ENCODE data around the gene THSD7A.

Gene THSD7A

DNA sequence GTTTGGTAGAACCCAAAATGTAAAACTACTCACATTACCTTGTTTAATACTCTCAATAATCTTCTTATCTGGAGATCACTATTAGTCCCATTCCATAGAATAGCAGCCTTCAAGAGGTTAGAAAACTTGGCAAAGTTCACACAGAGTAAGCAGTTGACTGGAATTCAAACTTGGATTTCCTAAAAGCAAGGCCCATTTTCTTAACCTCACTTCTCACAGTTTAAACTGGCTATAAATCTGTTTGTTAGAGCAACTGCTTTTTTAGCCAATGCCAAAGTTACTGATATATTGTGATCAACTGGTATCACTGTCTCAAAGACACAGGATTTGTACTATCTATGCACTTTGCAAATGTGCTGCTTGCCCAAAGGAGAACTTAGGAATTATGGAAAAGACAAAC, 230.2 kb downstream of the THSD7A start:
- no peak overlapping the region for H3K4me3 ChIP-seq (ENCODE audit: low read depth, low read length)
- ChIA-PET CTCF (no interaction called here), POLR2A (no interaction called here)
- no peak for TF ChIP-seq CTCF (IDR thresholded peaks at IDR 0.05; ENCODE audit: insufficient read depth, low read length, missing control alignments)
- DNase-seq (ENCODE audit: low read depth, low spot score), result no peak

- DNase-seq (ENCODE audit: low read depth, low spot score), result no peak
- no peak for TF ChIP-seq CTCF (IDR thresholded peaks at IDR 0.05; ENCODE audit: insufficient read depth, low read length, missing control alignments)
- ChIA-PET POLR2A (no interaction called here), CTCF (no interaction called here)
- no peak overlapping the region for H3K4me3 ChIP-seq (ENCODE audit: low read depth, low read length)
Measured at GRCh38 chr7:11593322-11593721, 238.7 kb downstream of the THSD7A start.

GRCh38 chr7:11592699-11593098, 239.3 kb downstream of the THSD7A start:
- TF ChIP-seq CTCF (IDR thresholded peaks at IDR 0.05; ENCODE audit: insufficient read depth, low read length, missing control alignments), result no peak
- ChIA-PET CTCF (no interaction called here), POLR2A (no interaction called here)
- DNase-seq (ENCODE audit: low read depth, low spot score), result no peak
- H3K4me3 ChIP-seq (ENCODE audit: low read depth, low read length), result no peak overlapping the region

DNA sequence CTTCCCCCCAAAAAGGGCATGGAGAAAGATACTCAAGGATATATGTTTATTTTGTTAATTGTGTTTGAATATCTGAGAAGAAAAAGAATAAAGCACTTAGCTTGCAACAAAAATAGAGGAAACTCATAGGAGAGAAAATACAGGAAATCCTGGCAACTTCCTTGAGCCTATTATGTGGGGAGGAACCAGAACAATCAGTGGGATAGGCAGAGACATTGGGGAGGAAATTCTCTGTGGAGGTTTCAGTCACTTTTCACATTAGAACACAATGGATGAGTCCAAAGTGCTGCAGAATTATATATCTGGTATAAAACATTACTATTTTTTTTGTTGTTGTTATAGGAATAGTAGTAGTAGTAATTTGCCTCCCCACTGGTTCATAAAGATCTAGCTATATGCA, 240.1 kb downstream of the THSD7A start:
- DNase-seq (ENCODE audit: low read depth, low spot score), result no peak
- POLR2A ChIA-PET, result no interaction called here
- CTCF ChIA-PET, result no interaction called here

GRCh38 chr7:11591055-11591633, 240.9 kb downstream of the THSD7A start:
- DNase-seq (ENCODE audit: low read depth, low spot score), result no peak
- no peak for TF ChIP-seq CTCF (IDR thresholded peaks at IDR 0.05; ENCODE audit: insufficient read depth, low read length, missing control alignments)
- no peak overlapping the region for H3K4me3 ChIP-seq (ENCODE audit: low read depth, low read length)
- ChIA-PET CTCF (no interaction called here), POLR2A (no interaction called here)

More for the DNA sequence above, 240.1 kb downstream of the THSD7A start:
- H3K4me3 ChIP-seq (ENCODE audit: low read depth, low read length), result no peak overlapping the region
- no peak for TF ChIP-seq CTCF (IDR thresholded peaks at IDR 0.05; ENCODE audit: insufficient read depth, low read length, missing control alignments)

DNA sequence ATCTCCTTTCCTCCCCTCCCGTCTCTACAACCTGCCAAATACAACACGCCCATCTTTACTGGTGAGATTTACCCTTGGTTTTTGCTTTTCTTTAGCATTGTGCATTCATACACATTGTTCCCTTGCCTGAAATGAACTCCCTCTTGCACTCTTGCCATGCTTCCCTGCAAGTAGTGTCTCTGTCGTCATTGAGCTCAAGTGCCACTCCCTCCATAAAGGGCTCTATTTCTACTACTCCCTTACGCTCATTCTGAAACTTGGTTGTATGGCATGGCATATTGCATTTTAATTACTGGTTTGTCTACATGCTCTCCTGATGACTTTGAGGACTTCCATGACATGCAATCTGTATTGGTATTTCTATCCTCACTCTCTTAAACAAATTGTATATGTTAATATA, 242.7 kb downstream of the THSD7A start:
- no peak for TF ChIP-seq CTCF (IDR thresholded peaks at IDR 0.05; ENCODE audit: insufficient read depth, low read length, missing control alignments)
- ChIA-PET CTCF (no interaction called here), POLR2A (no interaction called here)
- H3K4me3 ChIP-seq (ENCODE audit: low read depth, low read length), result no peak overlapping the region
- no peak for DNase-seq (ENCODE audit: low read depth, low spot score)
